A673 (cell line): Measurements from ENCODE around the gene RGMA.

Source experiments
- CTCF ChIP-seq: fragments of 300-800, 200-600 bp; sonication (generic); conservative IDR thresholded peaks from 2 replicates; pipeline ENCODE4 v1.5.1; 2017; ENCODE audit warnings: low read depth, mild to moderate bottlenecking, antibody characterized with exemption, low read length, moderate library complexity, mixed read lengths
- EZH2 ChIP-seq: fragments of 200-600 bp; sonication (generic); IDR thresholded peaks from 2 replicates; pipeline ENCODE4 v1.6.1; 2017; ENCODE audit warnings: borderline replicate concordance, low read depth, mild to moderate bottlenecking, mixed read lengths, antibody characterized with exemption, low read length; ENCODE audit not compliant: poor library complexity, severe bottlenecking

- no peak for TF ChIP-seq CTCF
- no peak for TF ChIP-seq EZH2
These were observed 51.8 kb downstream of the RGMA start for GRCh38 chr15:93036951-93037819.
